Effector memory CD8-positive, alpha-beta T cell (primary cell): Measurements from ENCODE around the gene AHSA1.
A peak's percentile ranks its signal among the peaks of the same experiment; 100 is the strongest.
"Not testable (repeated sequence)": the region's sequence is repeated elsewhere in the genome, so short reads cannot be mapped to it uniquely, and the experiment has no call there.

Experiments used
- ATAC-seq: fragments of 150-1000 bp; cut with Tn5 transposase; replicated peaks from 2 replicates; pipeline ENCODE4 v1.10.0; 2021; ENCODE audit warnings: mild to moderate bottlenecking, moderate library complexity
- DNase-seq, 3 experiments: peaks; one replicate each; pipeline ENCODE4 v3.0.0; 2021
- H3K27ac Mint-ChIP-seq, 2 donors: one replicate each; pipeline ENCODE4 v1.8.0; 2022; ENCODE audit warnings: mild to moderate bottlenecking in 2 of 2, mixed read lengths in 2 of 2, moderate library complexity in 2 of 2
- H3K27me3 Mint-ChIP-seq, 2 donors: one replicate each; pipeline ENCODE4 v1.8.0; 2022; ENCODE audit warnings: mixed read lengths in 2 of 2
- H3K36me3 Mint-ChIP-seq: one replicate; pipeline ENCODE4 v1.8.0; 2022; ENCODE audit warnings: mild to moderate bottlenecking, moderate library complexity, mixed read lengths; ENCODE audit not compliant: insufficient read depth
- H3K4me1 Mint-ChIP-seq, 2 donors: one replicate each; pipeline ENCODE4 v1.8.0; 2022; ENCODE audit warnings: low read depth in 2 of 2, mixed read lengths in 2 of 2
- H3K4me3 Mint-ChIP-seq, 2 donors: one replicate each; pipeline ENCODE4 v1.8.0; 2022; ENCODE audit warnings: mild to moderate bottlenecking in 2 of 2, mixed read lengths in 2 of 2, moderate library complexity in 2 of 2
- H3K9me3 Mint-ChIP-seq, 2 donors: one replicate each; pipeline ENCODE4 v1.8.0; 2022; ENCODE audit warnings: mixed read lengths in 2 of 2
- total RNA-seq, 9 experiments: gene quantifications; one replicate each; lab custom pipeline; 2026; lab: John Stamatoyannopoulos, UW

AHSA1 gene
- total RNA-seq, result 49.7 to 262 (median 74.4) reads per million in 9 experiments

GRCh38 chr14:77457522-77458248, at the start of gene AHSA1, which contains the start of gene VIPAS39:
Gene AHSA1 (plus strand): TSS chr14:77458093. CDS start chr14:77458190, 97 bp downstream.
Gene VIPAS39 (minus strand): TSS chr14:77457601. CDS start chr14:77454102, 3,499 bp downstream.
- Mint-ChIP-seq H3K4me3 (peak within 1 kb of the TSS; percentile 96 to 100), H3K27me3 (no peaks in the 10 kb centered on the region), H3K36me3 (peaks cover 55% of the 10 kb centered on the region), H3K4me1 (peaks cover 32 to 35% of the 10 kb centered on the region in 2 donors), H3K27ac (peak within 1 kb of the TSS; percentile 95 to 100), H3K9me3 (no peaks in the 10 kb centered on the region)
- DNase-seq, result peak; percentile 90 to 92 (median 92)
- peak; percentile 93 for ATAC-seq

- Mint-ChIP-seq H3K27ac (no peak overlapping the region), H3K36me3 (no peaks in the 10 kb centered on the region), H3K4me1 (no peaks in the 10 kb centered on the region), H3K27me3 (no peaks in the 10 kb centered on the region), H3K9me3 (no peaks in the 10 kb centered on the region), H3K4me3 (no peak overlapping the region)
- DNase-seq, result no peak
- ATAC-seq, result no peak
Measured at GRCh38 chr14:77409131-77409533, 48.8 kb upstream of the AHSA1 start.

DNA sequence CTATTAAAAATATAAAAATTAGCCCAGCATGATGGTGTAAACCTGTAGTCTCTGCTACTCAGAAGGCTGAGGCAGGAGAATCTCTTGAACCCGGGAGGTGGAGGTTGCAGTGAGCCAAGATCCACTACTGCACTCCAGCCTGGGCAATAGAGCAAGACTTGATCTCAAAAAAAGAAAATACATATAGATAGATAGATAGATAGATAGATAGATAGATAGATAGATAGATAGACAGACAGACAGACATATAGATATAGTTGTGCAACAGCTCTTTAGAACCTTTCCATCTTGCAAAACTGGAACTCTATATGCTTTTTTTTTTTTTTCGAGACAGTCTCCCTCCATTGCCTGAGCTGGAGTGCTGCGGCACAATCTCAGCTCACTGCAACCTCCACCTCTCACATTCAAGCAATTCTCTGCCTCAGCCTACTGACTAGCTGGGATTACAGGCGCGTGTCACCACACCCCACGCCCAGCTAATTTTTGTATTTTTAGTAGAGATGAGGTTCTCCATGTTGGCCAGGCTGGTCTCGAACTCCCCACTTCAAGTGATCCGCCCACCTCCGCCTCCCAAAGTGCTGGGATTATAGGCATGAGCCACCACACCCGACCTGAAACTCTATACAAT, 42.4 kb upstream of the AHSA1 start:
- not testable (repeated sequence) for ATAC-seq, DNase-seq, H3K36me3 Mint-ChIP-seq, H3K4me1 Mint-ChIP-seq, H3K4me3 Mint-ChIP-seq, H3K27ac Mint-ChIP-seq, H3K27me3 Mint-ChIP-seq
- peaks cover 5 to 15% of the 10 kb centered on the region in 2 donors for H3K9me3 Mint-ChIP-seq

DNA sequence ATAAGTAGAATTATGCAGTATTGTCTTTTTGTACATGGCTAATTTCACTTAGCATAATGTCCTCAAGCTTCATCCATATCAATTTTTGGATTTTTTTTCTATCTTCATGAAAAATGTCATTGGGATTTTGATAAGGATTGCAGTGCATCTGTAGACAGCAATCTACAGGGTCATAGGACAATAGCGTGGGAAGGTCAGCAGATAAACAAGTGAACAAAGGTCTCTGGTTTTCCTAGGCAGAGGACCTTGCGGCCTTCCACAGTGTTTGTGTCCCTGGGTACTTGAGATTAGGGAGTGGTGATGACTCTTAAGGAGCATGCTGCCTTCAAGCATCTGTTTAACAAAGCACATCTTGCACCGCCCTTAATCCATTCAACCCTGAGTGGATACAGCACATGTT, 41.8 kb upstream of the AHSA1 start:
- not testable (repeated sequence) for H3K36me3 Mint-ChIP-seq, ATAC-seq, H3K27me3 Mint-ChIP-seq, DNase-seq, H3K27ac Mint-ChIP-seq, H3K4me3 Mint-ChIP-seq, H3K4me1 Mint-ChIP-seq
- peaks cover 5 to 15% of the 10 kb centered on the region in 2 donors for H3K9me3 Mint-ChIP-seq

DNA sequence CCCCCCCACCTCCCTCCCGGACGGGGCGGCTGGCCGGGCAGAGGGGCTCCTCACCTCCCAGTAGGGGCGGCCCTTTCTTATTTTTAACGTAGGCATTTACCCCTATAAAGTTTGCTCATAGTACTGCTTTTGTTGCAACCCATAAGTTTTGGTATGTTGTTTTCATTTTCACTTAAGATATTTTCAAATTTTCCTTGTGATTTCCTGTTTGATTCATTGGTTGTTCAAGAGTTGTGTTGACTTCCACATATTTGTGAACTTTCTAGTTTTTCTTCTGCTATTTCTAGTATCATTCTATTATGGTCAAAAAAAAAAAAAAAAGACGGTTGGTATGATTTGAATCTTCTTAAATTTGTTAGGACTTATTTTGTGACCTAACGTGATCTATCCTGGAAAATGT, 41.1 kb upstream of the AHSA1 start:
- Mint-ChIP-seq H3K27ac (no peak overlapping the region), H3K4me1 (no peaks in the 10 kb centered on the region), H3K27me3 (no peaks in the 10 kb centered on the region), H3K9me3 (peaks cover 5 to 15% of the 10 kb centered on the region in 2 donors), H3K4me3 (no peak overlapping the region), H3K36me3 (peaks cover 3% of the 10 kb centered on the region)
- DNase-seq, result no peak
- ATAC-seq, result no peak

- ATAC-seq, result no peak
- peaks cover 5 to 15% of the 10 kb centered on the region in 2 donors for H3K9me3 Mint-ChIP-seq
- no peak overlapping the region for H3K27ac Mint-ChIP-seq
- H3K36me3 Mint-ChIP-seq, result peaks cover 17% of the 10 kb centered on the region
- no peak overlapping the region for H3K4me3 Mint-ChIP-seq
- no peak for DNase-seq
- H3K4me1 Mint-ChIP-seq, result peaks cover 0 to 3% of the 10 kb centered on the region in 2 donors
- H3K27me3 Mint-ChIP-seq, result no peaks in the 10 kb centered on the region
Measured at GRCh38 chr14:77421201-77421600, 36.7 kb upstream of the AHSA1 start.

DNA sequence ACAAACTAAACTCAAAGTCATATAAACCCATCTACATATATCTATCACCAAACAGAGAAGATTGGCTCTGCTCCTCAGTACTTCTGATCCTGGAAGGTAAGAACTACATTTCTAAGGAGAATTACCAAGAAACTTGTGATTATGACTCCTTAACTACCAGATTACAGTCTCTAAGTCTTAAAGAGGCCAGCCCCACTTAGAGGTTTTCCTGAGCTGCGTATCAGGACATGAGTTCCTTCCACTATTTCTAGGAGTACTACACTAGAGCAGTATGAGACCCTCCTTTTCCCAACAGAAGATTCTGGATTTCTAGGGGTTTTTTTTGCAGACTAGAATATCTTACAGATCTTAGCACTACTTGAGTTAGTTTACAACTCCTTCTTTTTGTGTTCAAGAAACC, 34.5 kb upstream of the AHSA1 start, which contains the start of gene NOXRED1:
Gene NOXRED1, minus strand, starts transcription at position 101 of the 400 bp plus-strand sequence. CDS start 634 bp downstream, outside the sequence.
- Mint-ChIP-seq H3K4me3 (no peak within 1 kb of the TSS), H3K36me3 (peaks cover 35% of the 10 kb centered on the region), H3K27me3 (no peaks in the 10 kb centered on the region), H3K27ac (no peak within 1 kb of the TSS), H3K9me3 (peaks cover 5 to 8% of the 10 kb centered on the region in 2 donors), H3K4me1 (peaks cover 0 to 3% of the 10 kb centered on the region in 2 donors)
- no peak for DNase-seq
- no peak for ATAC-seq

DNA sequence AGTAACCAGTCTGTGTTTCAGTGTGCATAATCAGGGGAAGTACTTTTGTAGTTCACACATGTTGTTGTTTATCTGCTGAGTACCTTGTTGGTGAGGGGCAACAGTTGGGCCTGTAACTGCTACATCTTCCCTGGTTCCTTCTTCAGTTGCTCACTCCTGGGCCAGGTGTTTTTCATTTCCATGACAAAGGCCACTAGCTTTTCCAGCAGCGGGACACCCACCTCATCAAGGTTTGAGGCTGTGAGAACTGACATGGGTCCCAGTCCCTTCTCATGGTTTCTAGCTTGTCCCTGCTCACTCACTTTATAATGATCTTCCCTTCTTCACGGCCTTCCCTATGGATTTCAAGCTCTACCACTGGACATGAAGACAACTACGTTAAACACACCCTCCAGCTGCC, 33.0 kb upstream of the AHSA1 start:
- H3K36me3 Mint-ChIP-seq, result peaks cover 49% of the 10 kb centered on the region

DNA sequence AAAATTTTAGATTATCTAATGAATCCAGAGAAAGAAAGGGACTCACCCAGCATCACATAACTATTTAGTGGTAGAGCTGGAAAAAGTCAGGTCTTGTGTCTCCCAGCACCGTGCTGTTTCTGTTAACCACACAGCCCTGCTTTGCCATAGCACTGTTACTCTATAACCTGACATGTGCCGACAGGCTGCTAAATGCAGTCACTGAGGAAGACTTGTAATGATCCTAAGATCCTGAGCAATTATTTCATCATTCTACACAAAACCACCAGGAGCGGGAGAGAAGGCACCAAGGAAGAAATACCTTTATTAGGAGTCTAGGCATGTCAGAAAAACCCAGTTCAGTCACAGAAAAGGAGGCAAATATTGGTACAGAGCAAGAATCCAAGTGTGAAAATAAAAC, 31.5 kb upstream of the AHSA1 start:
- Mint-ChIP-seq H3K36me3 (peaks cover 54% of the 10 kb centered on the region), H3K27ac (peak overlapping the region in 1 of 2 donors; percentile 10), H3K27me3 (no peaks in the 10 kb centered on the region), H3K4me3 (no peak overlapping the region), H3K9me3 (no peaks in the 10 kb centered on the region), H3K4me1 (peaks cover 0 to 3% of the 10 kb centered on the region in 2 donors)
- ATAC-seq, result no peak
- no peak for DNase-seq

More for the DNA sequence above, 33.0 kb upstream of the AHSA1 start:
- ATAC-seq, result no peak
- H3K27ac Mint-ChIP-seq, result no peak overlapping the region
- H3K9me3 Mint-ChIP-seq, result peaks cover 2 to 5% of the 10 kb centered on the region in 2 donors
- DNase-seq, result no peak
- H3K4me1 Mint-ChIP-seq, result peaks cover 0 to 3% of the 10 kb centered on the region in 2 donors
- no peaks in the 10 kb centered on the region for H3K27me3 Mint-ChIP-seq
- no peak overlapping the region for H3K4me3 Mint-ChIP-seq

DNA sequence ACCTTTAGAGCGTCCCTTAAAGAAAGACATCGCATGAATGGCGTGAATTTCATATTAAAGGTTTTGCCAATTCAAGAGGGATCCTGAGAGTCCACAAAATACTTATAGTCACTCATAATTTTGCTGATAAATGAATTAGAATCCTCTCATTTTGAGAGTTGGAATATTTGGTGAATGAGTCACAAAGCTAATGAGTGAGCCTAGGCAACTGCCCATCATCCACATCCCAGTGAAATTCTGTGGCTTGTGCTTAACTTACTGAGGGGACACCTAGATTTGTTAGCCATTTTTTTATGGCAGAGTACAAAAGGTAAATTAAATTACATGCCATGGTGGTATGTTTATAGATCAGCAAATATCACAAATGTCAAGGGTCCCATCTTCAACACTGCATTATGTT, 21.9 kb upstream of the AHSA1 start:
- ATAC-seq (no peak), DNase-seq (no peak)
- H3K27ac Mint-ChIP-seq, result no peak overlapping the region
- no peaks in the 10 kb centered on the region for H3K4me1 Mint-ChIP-seq
- no peaks in the 10 kb centered on the region for H3K27me3 Mint-ChIP-seq
- no peaks in the 10 kb centered on the region for H3K9me3 Mint-ChIP-seq
- H3K4me3 Mint-ChIP-seq, result no peak overlapping the region
- H3K36me3 Mint-ChIP-seq, result peaks cover 63% of the 10 kb centered on the region

- H3K4me1 Mint-ChIP-seq, result no peaks in the 10 kb centered on the region
- DNase-seq (no peak), ATAC-seq (no peak)
- H3K27me3 Mint-ChIP-seq, result no peaks in the 10 kb centered on the region
- peaks cover 70% of the 10 kb centered on the region for H3K36me3 Mint-ChIP-seq
- H3K27ac Mint-ChIP-seq, result no peak overlapping the region
- no peak overlapping the region for H3K4me3 Mint-ChIP-seq
- H3K9me3 Mint-ChIP-seq, result no peaks in the 10 kb centered on the region
Measured at GRCh38 chr14:77438596-77438995, 19.3 kb upstream of the AHSA1 start.

- DNase-seq (no peak), ATAC-seq (no peak)
- Mint-ChIP-seq H3K4me3 (no peak overlapping the region), H3K27me3 (no peaks in the 10 kb centered on the region), H3K4me1 (no peaks in the 10 kb centered on the region), H3K27ac (peak overlapping the region in 1 of 2 donors; percentile 38), H3K9me3 (no peaks in the 10 kb centered on the region), H3K36me3 (peaks cover 70% of the 10 kb centered on the region)
Measured at GRCh38 chr14:77439861-77440260, 18.0 kb upstream of the AHSA1 start.

- H3K36me3 Mint-ChIP-seq, result peaks cover 67% of the 10 kb centered on the region
- H3K4me3 Mint-ChIP-seq, result no peak overlapping the region
- no peak overlapping the region for H3K27ac Mint-ChIP-seq
- no peak for DNase-seq
- no peaks in the 10 kb centered on the region for H3K9me3 Mint-ChIP-seq
- H3K27me3 Mint-ChIP-seq, result no peaks in the 10 kb centered on the region
- H3K4me1 Mint-ChIP-seq, result no peaks in the 10 kb centered on the region
- no peak for ATAC-seq
Measured at GRCh38 chr14:77442196-77442595, 15.7 kb upstream of the AHSA1 start.
